Right lobe of liver (tissue), 4 donors: ENCODE results near the gene GTF2IRD1.

ENCODE experiments used
- CTCF ChIP-seq, 4 donors: fragments of 200-600 bp in 3 of 4; fragments of 450-650 bp in 1 of 4; IDR thresholded peaks; one replicate each; pipeline versions ENCODE4 v1.5.1 to v1.8.0; 2016 to 2022; ENCODE audit warnings: antibody characterized with exemption in 4 of 4, mild to moderate bottlenecking in 2 of 4
- POLR2A ChIP-seq: fragments of 450-650 bp; IDR thresholded peaks from one replicate; pipeline ENCODE4 v1.6.1; 2017; ENCODE audit warnings: antibody characterized with exemption, mild to moderate bottlenecking
- donor health status: DM: no; HTN: no; CAD: no.
- donor health status: DM: no; HTN: no; CAD: no.
- donor health status: DM: no; HTN: yes; CAD: no.

- TF ChIP-seq CTCF (IDR thresholded peaks at IDR 0.05) (no peak), POLR2A (no peak)
These were observed 68.1 kb downstream of the GTF2IRD1 start for GRCh38 chr7:74521855-74522254.
